Liver (tissue), 9 donors: ENCODE data around the gene BCAS1. TPM values are rescaled to one million over a fixed set of nuclear protein-coding genes. Genes with fewer than 3 reads are reported as not detected.

Experiments used
- DNase-seq: peaks from one replicate; pipeline ENCODE4 v3.0.0-alpha.2; 2017; ENCODE audit warnings: low spot score
- H3K27ac ChIP-seq, 2 donors: one replicate each; pipeline ENCODE4 v1.7.0; 2013; ENCODE audit warnings: inconsistent platforms in 2 of 2, low read length in 2 of 2, control low read depth in 1 of 2, low read depth in 1 of 2, mild to moderate bottlenecking in 1 of 2
- H3K27me3 ChIP-seq, 4 donors: one replicate each; pipeline versions ENCODE4 v1.6.1 to v1.7.0; 2013; ENCODE audit warnings: low read length in 3 of 4, inconsistent platforms in 1 of 4, mild to moderate bottlenecking in 1 of 4, moderate library complexity in 1 of 4; ENCODE audit not compliant: control insufficient read depth in 4 of 4, insufficient read depth in 4 of 4
- H3K36me3 ChIP-seq, 4 donors: one replicate each; pipeline versions ENCODE4 v1.6.1 to v1.7.0; 2013; ENCODE audit warnings: low read length in 3 of 4, mild to moderate bottlenecking in 3 of 4, low read depth in 1 of 4, moderate library complexity in 1 of 4; ENCODE audit not compliant: control insufficient read depth in 4 of 4, insufficient read depth in 3 of 4
- H3K4me1 ChIP-seq, 4 donors: one replicate each; pipeline versions ENCODE4 v1.6.1 to v1.7.0; 2013; ENCODE audit warnings: low read length in 3 of 4, mild to moderate bottlenecking in 3 of 4, moderate library complexity in 1 of 4; ENCODE audit not compliant: control insufficient read depth in 4 of 4, insufficient read depth in 4 of 4
- H3K4me3 ChIP-seq, 3 donors: one replicate each; pipeline versions ENCODE4 v1.6.1 to v1.7.0; 2013; ENCODE audit warnings: low read length in 3 of 3, control low read depth in 1 of 3, low read depth in 1 of 3, mild to moderate bottlenecking in 1 of 3
- H3K9ac ChIP-seq, 2 donors: one replicate each; pipeline ENCODE4 v1.7.0; 2013; ENCODE audit warnings: low read length in 2 of 2, mild to moderate bottlenecking in 2 of 2, moderate library complexity in 2 of 2, control low read depth in 1 of 2, low read depth in 1 of 2
- H3K9me3 ChIP-seq, 4 donors: one replicate each; pipeline versions ENCODE4 v1.6.1 to v1.7.0; 2013; ENCODE audit warnings: low read length in 3 of 4; ENCODE audit not compliant: control insufficient read depth in 4 of 4
- EGR1 ChIP-seq, 2 donors: IDR thresholded peaks; 2 replicates each; pipeline ENCODE4 v1.6.1; 2016 to 2018; ENCODE audit warnings: antibody characterized with exemption in 2 of 2, low read depth in 2 of 2
- FOXA1 ChIP-seq: IDR thresholded peaks from 2 replicates; pipeline ENCODE4 v1.6.1; 2016; ENCODE audit warnings: antibody characterized with exemption
- FOXA2 ChIP-seq: IDR thresholded peaks from 2 replicates; pipeline ENCODE4 v1.6.1; 2016; ENCODE audit warnings: antibody characterized with exemption
- GABPA ChIP-seq, 2 donors: IDR thresholded peaks in 1 of 2; conservative IDR thresholded peaks in 1 of 2; 2 replicates each; pipeline ENCODE4 v1.6.1; 2016; ENCODE audit warnings: antibody characterized with exemption in 2 of 2, mild to moderate bottlenecking in 1 of 2, moderate library complexity in 1 of 2
- HNF4A ChIP-seq, 2 donors: conservative IDR thresholded peaks; 2 replicates each; pipeline ENCODE4 v1.6.1; 2016; ENCODE audit warnings: antibody characterized with exemption in 2 of 2, mild to moderate bottlenecking in 2 of 2
- HNF4G ChIP-seq: IDR thresholded peaks from 2 replicates; pipeline ENCODE4 v1.6.1; 2016; ENCODE audit warnings: antibody characterized with exemption
- JUND ChIP-seq, 2 donors: IDR thresholded peaks; 2 replicates each; pipeline ENCODE4 v1.6.1; 2016; ENCODE audit warnings: antibody characterized with exemption in 2 of 2
- NR2F2 ChIP-seq: IDR thresholded peaks from 2 replicates; pipeline ENCODE4 v1.6.1; 2016; ENCODE audit warnings: antibody characterized with exemption
- RAD21 ChIP-seq, 2 donors: IDR thresholded peaks; 2 replicates each; pipeline ENCODE4 v1.6.1; 2016; ENCODE audit warnings: antibody characterized with exemption in 2 of 2, mild to moderate bottlenecking in 2 of 2
- RXRA ChIP-seq, 2 donors: IDR thresholded peaks; 2 replicates each; pipeline ENCODE4 v1.6.1; 2017 to 2018; ENCODE audit warnings: antibody characterized with exemption in 2 of 2, mild to moderate bottlenecking in 1 of 2
- SP1 ChIP-seq: IDR thresholded peaks from 2 replicates; pipeline ENCODE4 v1.6.1; 2018; ENCODE audit warnings: antibody characterized with exemption, mild to moderate bottlenecking
- TAF1 ChIP-seq: conservative IDR thresholded peaks from 2 replicates; pipeline ENCODE4 v1.6.1; 2016; ENCODE audit warnings: antibody characterized with exemption, mild to moderate bottlenecking
- YY1 ChIP-seq: IDR thresholded peaks from 2 replicates; pipeline ENCODE4 v1.6.1; 2016; ENCODE audit warnings: antibody characterized with exemption, mild to moderate bottlenecking
- WGBS: extraction: QIAGEN DNeasy Blood & Tissue Kit; methylation state at CpG from one replicate; pipeline ENCODE4 v1.1.7; 2013; 5-methylcytosine and 5-hydroxymethylcytosine counted together
- polyA plus RNA-seq, 2 donors: library from polyadenylated mRNA; stranded (reverse) in 1 of 2; unstranded in 1 of 2; fragments of 200-250 nt in 1 of 2; fragments of >200 nt in 1 of 2; fragmentation: Nextera tagmentation in 1 of 2; extraction: Ambion mirVana in 1 of 2; gene quantifications; one replicate each; pipeline versions ENCODE4 v1.2.1 to v1.2.3, GENCODE V29; 2013 to 2015
- total RNA-seq, 2 donors: library from RNA; depleted of rRNA; stranded (reverse); fragments of >200 nt; gene quantifications; one replicate each; pipeline ENCODE4 v1.2.3, GENCODE V29; 2014
- TF ChIP-seq, protein P1 (sequence below): IDR thresholded peaks from 2 replicates; pipeline ENCODE4 v1.6.1; 2016; ENCODE audit warnings: antibody characterized with exemption, mild to moderate bottlenecking
- TF ChIP-seq, protein P2 (sequence below): fragments of 150-350 bp; IDR thresholded peaks from 2 replicates; pipeline ENCODE4 v1.5.1; 2017; ENCODE audit warnings: improper control_type of control experiment, low read depth, low read length; ENCODE audit not compliant: missing input control
- TF ChIP-seq, protein P3 (sequence below): IDR thresholded peaks from 2 replicates; pipeline ENCODE4 v1.6.1; 2016; ENCODE audit warnings: antibody characterized with exemption
- TF ChIP-seq, protein P4 (sequence below): IDR thresholded peaks from 2 replicates; pipeline ENCODE4 v1.6.1; 2016; ENCODE audit warnings: antibody characterized with exemption
- TF ChIP-seq, protein P5 (sequence below): IDR thresholded peaks from 2 replicates; pipeline ENCODE4 v1.6.1; 2016; ENCODE audit warnings: antibody characterized with exemption
- donor health status: healthy.
- donor health status: healthy.
- donor health status: healthy.
- donor health status: healthy.
- donor health status: healthy.

The BCAS1 gene
- total and polyA plus RNA-seq, 4 donors, result under 0.01 to 0.93 (median 0.04) TPM

DNA sequence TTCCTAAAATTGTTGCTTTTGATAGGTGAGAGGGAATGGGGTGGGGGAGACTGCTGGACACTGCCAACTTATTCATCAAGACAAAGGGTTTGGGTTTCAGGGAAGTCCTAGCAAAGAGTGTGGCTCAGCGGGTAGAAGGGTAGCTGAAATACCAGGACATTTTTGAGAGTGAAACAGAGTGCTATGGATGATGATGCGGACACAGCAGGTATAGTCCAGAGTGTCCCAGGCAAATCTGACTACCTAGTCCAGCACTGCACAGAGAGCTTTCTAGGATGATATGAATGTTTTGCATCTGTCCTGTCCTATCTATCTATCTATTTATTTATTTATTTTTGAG, 154.3 kb downstream of the BCAS1 start:
- no peaks in the 10 kb centered on the region for H3K27me3 ChIP-seq
- no peaks in the 10 kb centered on the region for H3K36me3 ChIP-seq
- H3K4me3 ChIP-seq, result peak overlapping the region; percentile 4 to 69 (median 64)
- TF ChIP-seq SP1 (peak; percentile 5), FOXA2 (no peak), NR2F2 (no peak), RXRA (IDR thresholded peaks at IDR 0.05) (peak in 1 of 2 donors; percentile 3), HNF4G (peak; percentile 5), JUND (IDR thresholded peaks at IDR 0.05) (no peak)
- TF ChIP-seq, protein P1, sequence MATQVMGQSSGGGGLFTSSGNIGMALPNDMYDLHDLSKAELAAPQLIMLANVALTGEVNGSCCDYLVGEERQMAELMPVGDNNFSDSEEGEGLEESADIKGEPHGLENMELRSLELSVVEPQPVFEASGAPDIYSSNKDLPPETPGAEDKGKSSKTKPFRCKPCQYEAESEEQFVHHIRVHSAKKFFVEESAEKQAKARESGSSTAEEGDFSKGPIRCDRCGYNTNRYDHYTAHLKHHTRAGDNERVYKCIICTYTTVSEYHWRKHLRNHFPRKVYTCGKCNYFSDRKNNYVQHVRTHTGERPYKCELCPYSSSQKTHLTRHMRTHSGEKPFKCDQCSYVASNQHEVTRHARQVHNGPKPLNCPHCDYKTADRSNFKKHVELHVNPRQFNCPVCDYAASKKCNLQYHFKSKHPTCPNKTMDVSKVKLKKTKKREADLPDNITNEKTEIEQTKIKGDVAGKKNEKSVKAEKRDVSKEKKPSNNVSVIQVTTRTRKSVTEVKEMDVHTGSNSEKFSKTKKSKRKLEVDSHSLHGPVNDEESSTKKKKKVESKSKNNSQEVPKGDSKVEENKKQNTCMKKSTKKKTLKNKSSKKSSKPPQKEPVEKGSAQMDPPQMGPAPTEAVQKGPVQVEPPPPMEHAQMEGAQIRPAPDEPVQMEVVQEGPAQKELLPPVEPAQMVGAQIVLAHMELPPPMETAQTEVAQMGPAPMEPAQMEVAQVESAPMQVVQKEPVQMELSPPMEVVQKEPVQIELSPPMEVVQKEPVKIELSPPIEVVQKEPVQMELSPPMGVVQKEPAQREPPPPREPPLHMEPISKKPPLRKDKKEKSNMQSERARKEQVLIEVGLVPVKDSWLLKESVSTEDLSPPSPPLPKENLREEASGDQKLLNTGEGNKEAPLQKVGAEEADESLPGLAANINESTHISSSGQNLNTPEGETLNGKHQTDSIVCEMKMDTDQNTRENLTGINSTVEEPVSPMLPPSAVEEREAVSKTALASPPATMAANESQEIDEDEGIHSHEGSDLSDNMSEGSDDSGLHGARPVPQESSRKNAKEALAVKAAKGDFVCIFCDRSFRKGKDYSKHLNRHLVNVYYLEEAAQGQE, result no peak
- H3K9ac ChIP-seq, result peak overlapping the region; percentile 42 to 84
- H3K4me1 ChIP-seq, result peaks cover 1 to 25% (median 19%) of the 10 kb centered on the region in 4 donors
- 56% methylated on average over 2 of the region's 2 CpGs for WGBS
- H3K9me3 ChIP-seq, result no peaks in the 10 kb centered on the region
- peak overlapping the region; percentile 88 to 92 for H3K27ac ChIP-seq
- DNase-seq, result no peak

DNA sequence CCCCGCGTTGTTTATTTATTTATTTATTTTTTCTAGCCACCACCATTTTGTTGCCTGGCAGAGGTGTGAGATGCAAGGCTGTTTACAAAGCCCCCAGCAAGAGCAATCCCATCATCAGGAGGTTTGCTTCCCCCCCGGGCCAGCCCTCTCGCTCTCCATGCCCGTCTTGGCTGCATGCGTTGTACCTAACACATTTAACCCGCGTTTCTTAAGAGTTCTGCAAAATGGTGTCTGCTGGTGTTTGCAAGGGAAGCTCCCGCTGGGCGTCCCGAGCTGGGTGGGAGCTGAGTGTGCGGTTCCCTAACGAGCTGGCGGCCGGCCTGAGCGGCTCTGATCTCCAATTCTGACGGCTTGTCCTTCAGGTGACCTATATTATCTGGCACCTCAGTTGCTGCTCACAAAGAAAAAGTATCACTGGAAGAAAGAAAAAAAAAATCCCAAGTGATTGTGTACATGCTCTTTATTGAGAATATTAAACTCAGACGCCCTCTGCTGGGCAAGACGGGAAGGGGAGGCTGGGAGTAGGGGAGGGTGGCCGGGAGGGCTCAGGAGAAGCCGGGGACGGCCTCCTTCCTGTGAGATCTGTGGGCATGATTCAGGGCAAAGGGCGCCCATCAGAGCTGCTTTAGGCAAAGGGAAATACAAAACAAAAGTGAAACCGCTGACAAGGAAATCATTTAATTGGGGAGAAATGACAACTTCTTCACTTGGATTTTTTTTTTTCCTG, 154.8 kb downstream of the BCAS1 start:
- Histone ChIP-seq H3K27me3 (no peaks in the 10 kb centered on the region), H3K9ac (peak overlapping the region; percentile 69 to 95), H3K36me3 (no peaks in the 10 kb centered on the region), H3K4me3 (peak overlapping the region; percentile 65 to 69 (median 68)), H3K27ac (peak overlapping the region; percentile 88 to 92), H3K4me1 (peaks cover 1 to 25% (median 19%) of the 10 kb centered on the region in 4 donors), H3K9me3 (no peaks in the 10 kb centered on the region)
- TF ChIP-seq, protein P2, sequence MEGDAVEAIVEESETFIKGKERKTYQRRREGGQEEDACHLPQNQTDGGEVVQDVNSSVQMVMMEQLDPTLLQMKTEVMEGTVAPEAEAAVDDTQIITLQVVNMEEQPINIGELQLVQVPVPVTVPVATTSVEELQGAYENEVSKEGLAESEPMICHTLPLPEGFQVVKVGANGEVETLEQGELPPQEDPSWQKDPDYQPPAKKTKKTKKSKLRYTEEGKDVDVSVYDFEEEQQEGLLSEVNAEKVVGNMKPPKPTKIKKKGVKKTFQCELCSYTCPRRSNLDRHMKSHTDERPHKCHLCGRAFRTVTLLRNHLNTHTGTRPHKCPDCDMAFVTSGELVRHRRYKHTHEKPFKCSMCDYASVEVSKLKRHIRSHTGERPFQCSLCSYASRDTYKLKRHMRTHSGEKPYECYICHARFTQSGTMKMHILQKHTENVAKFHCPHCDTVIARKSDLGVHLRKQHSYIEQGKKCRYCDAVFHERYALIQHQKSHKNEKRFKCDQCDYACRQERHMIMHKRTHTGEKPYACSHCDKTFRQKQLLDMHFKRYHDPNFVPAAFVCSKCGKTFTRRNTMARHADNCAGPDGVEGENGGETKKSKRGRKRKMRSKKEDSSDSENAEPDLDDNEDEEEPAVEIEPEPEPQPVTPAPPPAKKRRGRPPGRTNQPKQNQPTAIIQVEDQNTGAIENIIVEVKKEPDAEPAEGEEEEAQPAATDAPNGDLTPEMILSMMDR, result peak; percentile 98
- TF ChIP-seq FOXA2, result no peak
- TF ChIP-seq, protein P3, sequence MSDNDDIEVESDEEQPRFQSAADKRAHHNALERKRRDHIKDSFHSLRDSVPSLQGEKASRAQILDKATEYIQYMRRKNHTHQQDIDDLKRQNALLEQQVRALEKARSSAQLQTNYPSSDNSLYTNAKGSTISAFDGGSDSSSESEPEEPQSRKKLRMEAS, result peak; percentile 65
- no peak for TF ChIP-seq GABPA (IDR thresholded peaks at IDR 0.05 in 1 of 2, conservative IDR thresholded peaks at IDR 0.05 in 1 of 2)
- TF ChIP-seq EGR1 (IDR thresholded peaks at IDR 0.05; ENCODE audit: low read depth in 2 of 2), result no peak
- TF ChIP-seq HNF4A (conservative IDR thresholded peaks at IDR 0.05), result peak; percentile 80
- peak; percentile 44 for TF ChIP-seq HNF4G
- peak; percentile 29 for TF ChIP-seq TAF1
- peak; percentile 39 to 69 for TF ChIP-seq JUND (IDR thresholded peaks at IDR 0.05)
- TF ChIP-seq, protein P4, sequence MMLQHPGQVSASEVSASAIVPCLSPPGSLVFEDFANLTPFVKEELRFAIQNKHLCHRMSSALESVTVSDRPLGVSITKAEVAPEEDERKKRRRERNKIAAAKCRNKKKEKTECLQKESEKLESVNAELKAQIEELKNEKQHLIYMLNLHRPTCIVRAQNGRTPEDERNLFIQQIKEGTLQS, result no peak
- TF ChIP-seq RAD21 (IDR thresholded peaks at IDR 0.05), result peak; percentile 95 to 97
- TF ChIP-seq NR2F2, result peak; percentile 78
- peak; percentile 87 to 94 for TF ChIP-seq RXRA (IDR thresholded peaks at IDR 0.05)
- TF ChIP-seq, protein P5, sequence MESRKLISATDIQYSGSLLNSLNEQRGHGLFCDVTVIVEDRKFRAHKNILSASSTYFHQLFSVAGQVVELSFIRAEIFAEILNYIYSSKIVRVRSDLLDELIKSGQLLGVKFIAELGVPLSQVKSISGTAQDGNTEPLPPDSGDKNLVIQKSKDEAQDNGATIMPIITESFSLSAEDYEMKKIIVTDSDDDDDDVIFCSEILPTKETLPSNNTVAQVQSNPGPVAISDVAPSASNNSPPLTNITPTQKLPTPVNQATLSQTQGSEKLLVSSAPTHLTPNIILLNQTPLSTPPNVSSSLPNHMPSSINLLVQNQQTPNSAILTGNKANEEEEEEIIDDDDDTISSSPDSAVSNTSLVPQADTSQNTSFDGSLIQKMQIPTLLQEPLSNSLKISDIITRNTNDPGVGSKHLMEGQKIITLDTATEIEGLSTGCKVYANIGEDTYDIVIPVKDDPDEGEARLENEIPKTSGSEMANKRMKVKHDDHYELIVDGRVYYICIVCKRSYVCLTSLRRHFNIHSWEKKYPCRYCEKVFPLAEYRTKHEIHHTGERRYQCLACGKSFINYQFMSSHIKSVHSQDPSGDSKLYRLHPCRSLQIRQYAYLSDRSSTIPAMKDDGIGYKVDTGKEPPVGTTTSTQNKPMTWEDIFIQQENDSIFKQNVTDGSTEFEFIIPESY, result peak; percentile 1
- peak; percentile 97 for TF ChIP-seq YY1
- TF ChIP-seq FOXA1, result no peak
- TF ChIP-seq SP1, result peak; percentile 89
- TF ChIP-seq, protein P1, result peak; percentile 62
- WGBS, result under 1% methylated on average over 24 of the region's 24 CpGs
- peak; percentile 95 for DNase-seq
